Trophoblast cell (in vitro differentiated cells and primary cell): ENCODE results near the gene PLXNA3.

Experiments
- DNase-seq, 2 donors: peaks; one replicate each; pipeline ENCODE4 v3.0.0-alpha.2; 2016
- H2AFZ ChIP-seq: 2 replicates; pipeline ENCODE4 v1.6.1; 2013; ENCODE audit warnings: low read length, moderate library complexity, mild to moderate bottlenecking; ENCODE audit not compliant: insufficient read depth, poor library complexity
- H2AK5ac ChIP-seq: 2 replicates; pipeline ENCODE4 v1.6.1; 2013; ENCODE audit warnings: mild to moderate bottlenecking, low read length
- H2BK120ac ChIP-seq: 2 replicates; pipeline ENCODE4 v1.6.1; 2013; ENCODE audit warnings: low read length, mild to moderate bottlenecking, moderate library complexity; ENCODE audit not compliant: insufficient read depth, poor library complexity
- H2BK12ac ChIP-seq: 2 replicates; pipeline ENCODE4 v1.6.1; 2013; ENCODE audit warnings: mild to moderate bottlenecking, low read length, moderate library complexity
- H2BK5ac ChIP-seq: 2 replicates; pipeline ENCODE4 v1.6.1; 2013; ENCODE audit warnings: low read length, low read depth, moderate library complexity, mild to moderate bottlenecking; ENCODE audit not compliant: poor library complexity
- H3K14ac ChIP-seq: 2 replicates; pipeline ENCODE4 v1.6.1; 2013; ENCODE audit warnings: mild to moderate bottlenecking, low read length
- H3K18ac ChIP-seq: 2 replicates; pipeline ENCODE4 v1.6.1; 2013; ENCODE audit warnings: mild to moderate bottlenecking, low read length
- H3K23ac ChIP-seq: 2 replicates; pipeline ENCODE4 v1.6.1; 2013; ENCODE audit warnings: low read length
- H3K27ac ChIP-seq: 2 replicates; pipeline ENCODE4 v1.5.1; 2013; ENCODE audit warnings: low read depth, mild to moderate bottlenecking, inconsistent platforms, low read length, moderate library complexity
- H3K27me3 ChIP-seq: 2 replicates; pipeline ENCODE4 v1.6.1; 2013; ENCODE audit warnings: inconsistent platforms, mild to moderate bottlenecking, low read length, moderate library complexity; ENCODE audit not compliant: insufficient read depth
- H3K36me3 ChIP-seq, 2 experiments: 1 replicate in 1 of 2; 2 replicates in 1 of 2; pipeline ENCODE4 v1.6.1; 2013; ENCODE audit warnings: low read length in 2 of 2, mild to moderate bottlenecking in 2 of 2, moderate library complexity in 1 of 2; ENCODE audit not compliant: insufficient read depth in 2 of 2, control insufficient read depth in 1 of 2
- H3K4ac ChIP-seq: 2 replicates; pipeline ENCODE4 v1.6.1; 2013; ENCODE audit warnings: low read depth, mild to moderate bottlenecking, low read length, moderate library complexity
- H3K4me1 ChIP-seq, 2 experiments: 1 replicate in 1 of 2; 2 replicates in 1 of 2; pipeline ENCODE4 v1.6.1; 2013; ENCODE audit warnings: low read length in 2 of 2, mild to moderate bottlenecking in 2 of 2, moderate library complexity in 1 of 2; ENCODE audit not compliant: insufficient read depth in 2 of 2, control insufficient read depth in 1 of 2
- H3K4me2 ChIP-seq: 2 replicates; pipeline ENCODE4 v1.6.1; 2013; ENCODE audit warnings: inconsistent platforms, mild to moderate bottlenecking, low read length, moderate library complexity
- H3K4me3 ChIP-seq: 2 replicates; pipeline ENCODE4 v1.5.1; 2013; ENCODE audit warnings: mild to moderate bottlenecking, low read depth, low read length, inconsistent platforms
- H3K79me1 ChIP-seq: one replicate; pipeline ENCODE4 v1.6.1; 2013; ENCODE audit warnings: low read length
- H3K79me2 ChIP-seq: 2 replicates; pipeline ENCODE4 v1.6.1; 2013; ENCODE audit warnings: low read length, mild to moderate bottlenecking; ENCODE audit not compliant: control insufficient read depth, insufficient read depth, poor library complexity
- H3K9ac ChIP-seq: 2 replicates; pipeline ENCODE4 v1.6.1; 2013; ENCODE audit warnings: mild to moderate bottlenecking, low read length
- H3K9me3 ChIP-seq: 2 replicates; pipeline ENCODE4 v1.6.1; 2013; ENCODE audit warnings: low read depth, mild to moderate bottlenecking, control low read depth, inconsistent platforms, low read length; ENCODE audit not compliant: insufficient read depth
- H4K12ac ChIP-seq: 2 replicates; pipeline ENCODE4 v1.6.1; 2013; ENCODE audit warnings: low read depth, mild to moderate bottlenecking, low read length, moderate library complexity
- H4K8ac ChIP-seq: 2 replicates; pipeline ENCODE4 v1.6.1; 2013; ENCODE audit warnings: low read depth, mild to moderate bottlenecking, low read length, moderate library complexity
- H4K91ac ChIP-seq: one replicate; pipeline ENCODE4 v1.6.1; 2013; ENCODE audit warnings: low read depth, mild to moderate bottlenecking, low read length, moderate library complexity
- WGBS: extraction: QIAGEN DNeasy Blood & Tissue Kit; methylation state at CpG from one replicate; pipeline ENCODE4 v1.1.7; 2013; ENCODE audit warnings: missing lambda C conversion rate; ENCODE audit not compliant: insufficient read length, insufficient coverage; ENCODE audit errors: extremely low coverage; 5-methylcytosine and 5-hydroxymethylcytosine counted together

PLXNA3 gene

DNA sequence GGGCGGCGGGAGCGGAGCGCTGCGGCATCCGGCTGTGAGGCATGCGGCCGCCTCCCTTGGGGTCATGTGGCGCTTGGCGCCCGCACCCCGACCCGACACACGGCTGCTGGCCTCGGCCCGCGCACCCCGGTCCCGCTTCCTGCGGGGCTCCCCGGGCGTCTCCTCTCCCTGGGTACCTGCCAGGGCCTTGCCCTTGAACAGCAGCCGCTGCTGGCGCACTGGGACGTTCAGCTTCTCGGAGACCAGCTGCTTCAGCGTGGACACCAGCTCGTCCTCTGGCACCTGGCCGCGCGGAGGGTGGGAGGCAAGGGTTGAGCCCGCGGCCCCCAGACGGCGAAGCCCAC lies 27.9 kb downstream of the PLXNA3 start:
- Histone ChIP-seq H2AFZ (peak overlapping the region; percentile 66), H3K14ac (peak overlapping the region; percentile 90), H3K27ac (peak overlapping the region; percentile 92), H2BK5ac (peak overlapping the region; percentile 80), H2BK12ac (peak overlapping the region; percentile 24), H3K4me1 (peaks cover 20 to 22% of the 10 kb centered on the region in 2 experiments), H2BK120ac (peak overlapping the region; percentile 92), H3K27me3 (no peaks in the 10 kb centered on the region), H3K79me2 (peaks cover 16% of the 10 kb centered on the region), H4K91ac (peak overlapping the region; percentile 96), H3K79me1 (peaks cover 14% of the 10 kb centered on the region), H3K4ac (peak overlapping the region; percentile 88), H3K4me3 (peak overlapping the region; percentile 83), H3K23ac (no peak overlapping the region), H4K12ac (peak overlapping the region; percentile 64), H4K8ac (peak overlapping the region; percentile 87), H3K4me2 (peak overlapping the region; percentile 83), H3K36me3 (peaks cover 31 to 34% of the 10 kb centered on the region in 2 experiments), H2AK5ac (peak overlapping the region; percentile 88), H3K9ac (peak overlapping the region; percentile 87), H3K18ac (peak overlapping the region; percentile 92), H3K9me3 (peaks cover 1% of the 10 kb centered on the region)
- no CpG with 5 or more reads among the region's 35 CpGs for WGBS
- peak in 1 of 2 donors; percentile 26 for DNase-seq

DNA sequence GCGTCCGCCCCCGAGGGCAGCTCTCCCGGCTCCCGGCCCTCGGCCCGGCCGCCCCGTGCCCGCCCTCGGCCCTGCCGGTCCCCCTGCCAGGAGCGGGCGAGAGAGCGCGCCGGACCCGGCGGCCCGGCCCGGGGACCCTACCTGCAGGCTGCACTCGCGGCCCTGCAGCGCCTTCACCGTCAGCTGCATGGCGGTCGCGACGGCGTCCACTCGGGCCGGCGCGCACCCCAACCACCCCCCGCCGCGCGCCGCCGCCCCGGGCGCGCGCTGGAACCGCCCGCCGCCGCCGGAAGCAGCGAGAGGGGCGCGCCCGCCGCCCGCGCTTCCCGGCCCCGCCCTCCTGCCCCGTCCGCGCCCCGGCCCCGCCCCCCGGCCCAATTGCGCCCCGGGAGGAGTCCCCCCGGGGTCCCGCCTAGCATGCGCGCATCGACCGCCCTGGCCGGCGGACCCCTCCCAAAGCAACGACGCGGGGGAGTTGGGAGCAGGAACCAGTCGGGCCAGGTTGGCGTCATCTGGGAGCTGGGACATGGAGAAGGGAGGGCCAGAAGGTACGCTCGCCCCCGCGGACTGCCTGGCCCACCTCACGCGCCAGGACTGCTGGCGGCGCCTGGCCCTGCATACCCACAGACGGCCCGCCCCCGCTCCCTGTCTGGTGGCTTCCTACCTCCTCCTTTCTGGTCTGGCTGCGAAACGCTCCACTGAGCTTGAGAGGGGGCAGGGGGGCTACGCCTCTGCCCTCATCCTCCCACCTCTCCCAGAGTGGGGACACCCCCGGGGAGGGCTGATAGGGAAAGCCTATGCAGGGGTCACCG lies 28.5 kb downstream of the PLXNA3 start, which contains the start of gene UBL4A:
Gene UBL4A (minus strand): TSS at position 220 of the 812 bp plus-strand sequence. CDS start 31 bp downstream, at position 189.
- peaks cover 16% of the 10 kb centered on the region for H3K79me2 ChIP-seq
- H2AK5ac ChIP-seq, result peak within 1 kb of the TSS; percentile 88
- peaks cover 20 to 22% of the 10 kb centered on the region in 2 experiments for H3K4me1 ChIP-seq
- no peak within 1 kb of the TSS for H3K23ac ChIP-seq
- no peaks in the 10 kb centered on the region for H3K27me3 ChIP-seq
- peak within 1 kb of the TSS; percentile 83 for H3K4me2 ChIP-seq
- peak within 1 kb of the TSS; percentile 90 for H3K14ac ChIP-seq
- peak within 1 kb of the TSS; percentile 87 for H3K9ac ChIP-seq
- H2BK12ac ChIP-seq, result peak within 1 kb of the TSS; percentile 37
- peak within 1 kb of the TSS; percentile 93 for H3K27ac ChIP-seq
- H2BK5ac ChIP-seq, result peak within 1 kb of the TSS; percentile 80
- WGBS, result no CpG with 5 or more reads among the region's 95 CpGs
- DNase-seq, result peak; percentile 44 to 49
- peak within 1 kb of the TSS; percentile 66 for H2AFZ ChIP-seq
- H3K4ac ChIP-seq, result peak within 1 kb of the TSS; percentile 88
- peak within 1 kb of the TSS; percentile 64 for H4K12ac ChIP-seq
- peak within 1 kb of the TSS; percentile 83 for H3K4me3 ChIP-seq
- H4K8ac ChIP-seq, result peak within 1 kb of the TSS; percentile 87
- peaks cover 1% of the 10 kb centered on the region for H3K9me3 ChIP-seq
- peak within 1 kb of the TSS; percentile 96 for H4K91ac ChIP-seq
- peak within 1 kb of the TSS; percentile 92 for H2BK120ac ChIP-seq
- H3K18ac ChIP-seq, result peak within 1 kb of the TSS; percentile 92
- H3K79me1 ChIP-seq, result peaks cover 17% of the 10 kb centered on the region
- peaks cover 31 to 34% of the 10 kb centered on the region in 2 experiments for H3K36me3 ChIP-seq

DNA sequence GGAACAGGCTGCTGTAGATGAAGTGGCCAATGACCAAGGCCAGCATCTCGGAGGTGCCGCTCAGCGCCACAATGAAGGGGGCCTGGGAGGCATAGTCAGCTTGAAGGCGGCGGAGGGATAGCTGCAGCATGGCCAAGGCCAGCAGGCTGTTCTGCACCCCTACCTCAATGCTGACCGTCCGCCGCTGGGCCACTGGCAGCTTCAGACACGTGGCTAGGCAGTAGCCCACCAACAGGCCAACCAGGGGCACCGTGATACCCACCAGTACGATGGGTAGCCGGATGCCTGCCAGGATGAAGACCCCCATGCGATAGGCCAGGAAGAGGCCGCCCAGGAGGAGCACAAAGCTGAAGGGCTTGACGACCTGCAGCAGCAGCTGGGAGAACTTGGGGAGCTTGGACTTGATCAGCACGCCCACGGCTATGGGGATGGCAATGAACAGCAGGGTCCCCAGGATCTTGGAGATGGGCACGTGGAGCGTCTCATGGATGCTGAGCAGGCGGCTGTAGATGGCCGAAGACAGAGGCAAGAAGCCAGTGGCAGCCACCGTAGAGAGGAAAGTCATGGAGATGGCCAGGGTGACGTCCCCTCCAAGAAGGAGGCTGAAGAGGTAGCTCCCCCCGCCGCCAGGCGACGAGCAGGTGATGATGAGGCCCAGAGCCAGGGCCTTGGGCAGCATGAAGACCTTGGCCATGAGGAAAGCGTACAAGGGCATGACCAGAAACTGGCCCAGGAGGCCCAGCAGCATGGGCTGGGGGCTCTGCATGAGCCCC lies 29.6 kb downstream of the PLXNA3 start:
- Histone ChIP-seq H3K4me1 (peaks cover 20 to 22% of the 10 kb centered on the region in 2 experiments), H2AFZ (no peak overlapping the region), H3K4me2 (peak overlapping the region; percentile 70), H3K9ac (no peak overlapping the region), H2AK5ac (peak overlapping the region; percentile 1), H3K27ac (peak overlapping the region; percentile 93), H3K4ac (peak overlapping the region; percentile 15), H2BK120ac (no peak overlapping the region), H3K27me3 (no peaks in the 10 kb centered on the region), H3K14ac (no peak overlapping the region), H4K8ac (no peak overlapping the region), H3K18ac (no peak overlapping the region), H4K12ac (no peak overlapping the region), H3K79me1 (peaks cover 17% of the 10 kb centered on the region), H3K23ac (no peak overlapping the region), H4K91ac (peak overlapping the region; percentile 1), H2BK5ac (no peak overlapping the region), H2BK12ac (no peak overlapping the region), H3K36me3 (peaks cover 31 to 34% of the 10 kb centered on the region in 2 experiments), H3K4me3 (no peak overlapping the region), H3K9me3 (peaks cover 1% of the 10 kb centered on the region), H3K79me2 (peaks cover 16% of the 10 kb centered on the region)
- DNase-seq, result no peak
- WGBS, result no CpG with 5 or more reads among the region's 28 CpGs

DNA sequence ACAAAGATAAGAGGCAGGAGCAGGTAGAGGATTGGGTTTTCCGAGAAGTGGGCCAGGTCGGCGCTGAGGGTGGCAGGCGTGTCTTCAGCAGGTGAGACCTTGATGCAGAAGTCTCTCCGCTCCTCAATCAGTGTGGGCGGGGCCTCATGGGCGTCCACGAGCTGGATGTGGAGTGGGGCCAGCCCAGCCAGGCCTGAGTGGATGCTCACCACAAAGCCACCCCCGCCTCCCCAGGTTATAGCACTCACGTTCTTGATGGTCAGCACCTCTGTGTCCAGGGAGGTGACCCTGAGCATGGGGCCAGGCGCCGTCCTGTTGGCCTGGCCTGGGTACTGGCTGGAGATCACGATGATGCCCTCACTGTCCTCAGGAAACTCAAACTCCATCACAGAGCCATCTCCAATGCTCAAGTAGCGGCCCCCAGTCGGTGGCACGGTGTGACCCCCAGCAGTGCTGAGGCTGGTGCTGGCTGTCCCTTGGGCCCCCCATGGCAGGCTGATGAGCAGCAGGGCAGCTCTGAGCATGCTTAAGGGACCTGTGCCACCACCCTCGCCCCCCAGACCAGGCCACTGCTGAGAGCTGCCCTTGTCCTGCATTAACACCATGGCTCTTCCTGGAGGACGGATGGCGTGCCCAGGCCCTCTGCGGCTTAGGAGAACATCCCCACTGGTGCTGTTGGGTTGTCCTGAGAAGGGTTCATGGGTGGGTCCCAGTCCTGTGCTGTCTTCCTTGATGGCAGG lies 30.4 kb downstream of the PLXNA3 start:
- no peak overlapping the region for H3K18ac ChIP-seq
- no peak overlapping the region for H3K4me3 ChIP-seq
- peaks cover 1% of the 10 kb centered on the region for H3K9me3 ChIP-seq
- H2BK120ac ChIP-seq, result no peak overlapping the region
- no peak overlapping the region for H4K12ac ChIP-seq
- H3K36me3 ChIP-seq, result peaks cover 31 to 34% of the 10 kb centered on the region in 2 experiments
- peaks cover 17% of the 10 kb centered on the region for H3K79me1 ChIP-seq
- no peak overlapping the region for H3K23ac ChIP-seq
- peaks cover 20 to 22% of the 10 kb centered on the region in 2 experiments for H3K4me1 ChIP-seq
- H4K8ac ChIP-seq, result no peak overlapping the region
- H4K91ac ChIP-seq, result no peak overlapping the region
- no peak overlapping the region for H3K4me2 ChIP-seq
- no peaks in the 10 kb centered on the region for H3K27me3 ChIP-seq
- H3K4ac ChIP-seq, result no peak overlapping the region
- H3K79me2 ChIP-seq, result peaks cover 16% of the 10 kb centered on the region
- H2BK5ac ChIP-seq, result no peak overlapping the region
- H2AFZ ChIP-seq, result no peak overlapping the region
- no peak overlapping the region for H3K27ac ChIP-seq
- H3K9ac ChIP-seq, result no peak overlapping the region
- H2AK5ac ChIP-seq, result no peak overlapping the region
- no peak overlapping the region for H2BK12ac ChIP-seq
- DNase-seq, result no peak
- no peak overlapping the region for H3K14ac ChIP-seq
- no CpG with 5 or more reads among the region's 20 CpGs for WGBS
